ENCODE results near the gene CD28.

GRCh38 chr2:203710226-203710625, 3.8 kb downstream of the CD28 start:
- TF ChIP-seq, protein P1, sequence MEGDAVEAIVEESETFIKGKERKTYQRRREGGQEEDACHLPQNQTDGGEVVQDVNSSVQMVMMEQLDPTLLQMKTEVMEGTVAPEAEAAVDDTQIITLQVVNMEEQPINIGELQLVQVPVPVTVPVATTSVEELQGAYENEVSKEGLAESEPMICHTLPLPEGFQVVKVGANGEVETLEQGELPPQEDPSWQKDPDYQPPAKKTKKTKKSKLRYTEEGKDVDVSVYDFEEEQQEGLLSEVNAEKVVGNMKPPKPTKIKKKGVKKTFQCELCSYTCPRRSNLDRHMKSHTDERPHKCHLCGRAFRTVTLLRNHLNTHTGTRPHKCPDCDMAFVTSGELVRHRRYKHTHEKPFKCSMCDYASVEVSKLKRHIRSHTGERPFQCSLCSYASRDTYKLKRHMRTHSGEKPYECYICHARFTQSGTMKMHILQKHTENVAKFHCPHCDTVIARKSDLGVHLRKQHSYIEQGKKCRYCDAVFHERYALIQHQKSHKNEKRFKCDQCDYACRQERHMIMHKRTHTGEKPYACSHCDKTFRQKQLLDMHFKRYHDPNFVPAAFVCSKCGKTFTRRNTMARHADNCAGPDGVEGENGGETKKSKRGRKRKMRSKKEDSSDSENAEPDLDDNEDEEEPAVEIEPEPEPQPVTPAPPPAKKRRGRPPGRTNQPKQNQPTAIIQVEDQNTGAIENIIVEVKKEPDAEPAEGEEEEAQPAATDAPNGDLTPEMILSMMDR (IDR thresholded peaks at IDR 0.05 in 2 of 3, conservative IDR thresholded peaks at IDR 0.05 in 1 of 3; ENCODE audit: insufficient read depth in 2 of 3, low read depth in 1 of 3, low read length in 3 of 3): no peak
- TF ChIP-seq ARID2 (IDR thresholded peaks at IDR 0.05) (no peak), SMC3 (conservative IDR thresholded peaks at IDR 0.05; ENCODE audit: insufficient read depth, low read depth, low read length) (no peak), ATF2 (CRISPR knock-in tag; IDR thresholded peaks at IDR 0.05) (no peak), POLR2AphosphoS5 (IDR thresholded peaks at IDR 0.05; ENCODE audit: control insufficient read depth, insufficient read depth, low read depth, low read length) (no peak), RFX5 (IDR thresholded peaks at IDR 0.05; ENCODE audit: low read depth, low read length) (no peak), CC2D1A (IDR thresholded peaks at IDR 0.05) (no peak), JUND (IDR thresholded peaks at IDR 0.05; ENCODE audit: borderline replicate concordance, low read depth, low read length) (no peak), JUND (tag; IDR thresholded peaks at IDR 0.05; ENCODE audit: borderline replicate concordance, low read depth, low read length) (no peak), ZSCAN29 (IDR thresholded peaks at IDR 0.05) (no peak)

All from K562 (cell line).